Hepatocyte (in vitro differentiated cells): ENCODE results near the gene SUGCT.

ENCODE experiments used
- EZH2 ChIP-seq: fragments of 200-600 bp; sonication (generic); IDR thresholded peaks from 2 replicates; pipeline ENCODE4 v1.6.1; 2016; ENCODE audit warnings: antibody characterized with exemption, mild to moderate bottlenecking, borderline replicate concordance
- EZH2phosphoT487 ChIP-seq: fragments of 200-600 bp; sonication (generic); IDR thresholded peaks from one replicate; pipeline ENCODE4 v1.6.1; 2018; ENCODE audit warnings: antibody characterized with exemption, mild to moderate bottlenecking, low read depth, moderate library complexity; ENCODE audit not compliant: unreplicated experiment, severe bottlenecking
- TF ChIP-seq, protein P1 (sequence below): fragments of 200-600 bp; sonication (generic); IDR thresholded peaks from 2 replicates; pipeline ENCODE4 v1.5.1; 2016; ENCODE audit warnings: antibody characterized with exemption, mild to moderate bottlenecking; ENCODE audit not compliant: poor library complexity

DNA sequence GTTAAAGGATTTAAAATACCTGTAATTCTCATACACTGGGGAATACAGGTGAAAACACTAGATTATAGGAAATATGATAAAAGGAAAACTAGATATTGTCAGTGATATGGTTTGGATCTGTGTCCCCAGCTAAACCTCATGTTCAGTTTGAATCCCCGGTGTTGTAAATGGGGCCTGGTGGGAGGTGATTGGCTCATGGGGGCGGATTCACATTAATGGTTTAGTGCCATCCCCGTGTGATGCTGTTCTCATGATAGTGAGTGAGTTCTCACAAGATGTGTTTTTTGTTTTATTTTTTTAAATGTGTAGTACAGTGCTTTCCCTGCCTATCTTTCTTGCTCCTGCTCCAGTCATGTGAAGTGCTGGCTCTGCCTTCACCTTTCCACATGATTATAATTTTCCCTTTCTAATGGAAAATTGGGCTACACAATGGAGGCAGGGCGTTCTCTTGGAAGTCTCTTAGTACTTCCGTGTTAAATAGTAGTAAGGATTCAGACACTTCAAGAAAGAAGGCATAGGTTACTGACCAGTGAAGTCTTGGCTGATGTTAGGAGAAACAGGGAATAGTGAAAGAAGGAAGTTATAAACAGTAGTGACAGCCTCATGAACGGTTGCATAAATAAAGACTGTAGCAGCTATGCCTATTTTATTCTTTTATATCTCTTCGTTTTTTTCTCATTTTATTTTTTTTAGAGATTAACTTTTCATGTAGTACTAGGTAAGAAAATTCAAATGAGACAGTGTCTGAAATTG is 386.4 kb downstream of the SUGCT start:
- TF ChIP-seq, protein P1, sequence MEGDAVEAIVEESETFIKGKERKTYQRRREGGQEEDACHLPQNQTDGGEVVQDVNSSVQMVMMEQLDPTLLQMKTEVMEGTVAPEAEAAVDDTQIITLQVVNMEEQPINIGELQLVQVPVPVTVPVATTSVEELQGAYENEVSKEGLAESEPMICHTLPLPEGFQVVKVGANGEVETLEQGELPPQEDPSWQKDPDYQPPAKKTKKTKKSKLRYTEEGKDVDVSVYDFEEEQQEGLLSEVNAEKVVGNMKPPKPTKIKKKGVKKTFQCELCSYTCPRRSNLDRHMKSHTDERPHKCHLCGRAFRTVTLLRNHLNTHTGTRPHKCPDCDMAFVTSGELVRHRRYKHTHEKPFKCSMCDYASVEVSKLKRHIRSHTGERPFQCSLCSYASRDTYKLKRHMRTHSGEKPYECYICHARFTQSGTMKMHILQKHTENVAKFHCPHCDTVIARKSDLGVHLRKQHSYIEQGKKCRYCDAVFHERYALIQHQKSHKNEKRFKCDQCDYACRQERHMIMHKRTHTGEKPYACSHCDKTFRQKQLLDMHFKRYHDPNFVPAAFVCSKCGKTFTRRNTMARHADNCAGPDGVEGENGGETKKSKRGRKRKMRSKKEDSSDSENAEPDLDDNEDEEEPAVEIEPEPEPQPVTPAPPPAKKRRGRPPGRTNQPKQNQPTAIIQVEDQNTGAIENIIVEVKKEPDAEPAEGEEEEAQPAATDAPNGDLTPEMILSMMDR: no peak
- no peak for TF ChIP-seq EZH2
- TF ChIP-seq EZH2phosphoT487: no peak
